HG02852 (cell line): ENCODE measurements around the gene HHIPL1.

Source experiments
- ATAC-seq: cut with Tn5 transposase; IDR thresholded peaks from one replicate; pipeline ENCODE4 v1.9.1; 2021; ENCODE audit warnings: mild to moderate bottlenecking, moderate library complexity; ENCODE audit not compliant: unreplicated experiment

Gene HHIPL1

GRCh38 chr14:99687284-99688209 lies 42.6 kb downstream of the HHIPL1 start:
- no peak for ATAC-seq

GRCh38 chr14:99688210-99688581 lies 43.3 kb downstream of the HHIPL1 start:
- ATAC-seq = no peak

GRCh38 chr14:99688629-99689028 lies 43.7 kb downstream of the HHIPL1 start:
- ATAC-seq = no peak

GRCh38 chr14:99689266-99690236 lies 44.6 kb downstream of the HHIPL1 start:
- no peak for ATAC-seq

GRCh38 chr14:99690636-99691035 lies 45.7 kb downstream of the HHIPL1 start:
- ATAC-seq = no peak

- no peak for ATAC-seq
Observed at GRCh38 chr14:99691111-99691885, 46.4 kb downstream of the HHIPL1 start.

- no peak for ATAC-seq
Observed at GRCh38 chr14:99693918-99694317, 49.0 kb downstream of the HHIPL1 start.

- no peak for ATAC-seq
Observed at GRCh38 chr14:99696929-99697328, 52.0 kb downstream of the HHIPL1 start.

GRCh38 chr14:99698236-99698635 lies 53.3 kb downstream of the HHIPL1 start:
- ATAC-seq = no peak

- ATAC-seq = no peak
Observed at GRCh38 chr14:99698642-99699041, 53.7 kb downstream of the HHIPL1 start.

GRCh38 chr14:99699085-99699760 lies 54.3 kb downstream of the HHIPL1 start:
- no peak for ATAC-seq

- no peak for ATAC-seq
Observed at GRCh38 chr14:99699861-99700260, 54.9 kb downstream of the HHIPL1 start.

GRCh38 chr14:99700379-99700778 lies 55.5 kb downstream of the HHIPL1 start:
- no peak for ATAC-seq

GRCh38 chr14:99701260-99701659 lies 56.3 kb downstream of the HHIPL1 start:
- ATAC-seq = no peak

GRCh38 chr14:99702115-99702514 lies 57.2 kb downstream of the HHIPL1 start:
- no peak for ATAC-seq

GRCh38 chr14:99703381-99703780 lies 58.5 kb downstream of the HHIPL1 start:
- ATAC-seq = no peak

- no peak for ATAC-seq
Observed at GRCh38 chr14:99704037-99704436, 59.1 kb downstream of the HHIPL1 start.

GRCh38 chr14:99706107-99706900 lies 61.4 kb downstream of the HHIPL1 start:
- ATAC-seq = no peak

- ATAC-seq = no peak
Observed at GRCh38 chr14:99707420-99707819, 62.5 kb downstream of the HHIPL1 start.
